ENCODE data around the gene PATL1. TPM values are rescaled to one million over a fixed set of nuclear protein-coding genes. Genes with fewer than 3 reads are reported as not detected.

PATL1 gene
- total RNA-seq, 2 experiments from 2014 or later, result 59.0 to 60.1 TPM

Other genes starting within 250 kb of the PATL1 start
- not detected for gene OR5A2, start 242.6 kb downstream of the PATL1 start, total RNA-seq
- not detected for gene OR5A1, start 232.6 kb downstream of the PATL1 start, total RNA-seq
- not detected for gene OR4D6, start 212.1 kb downstream of the PATL1 start, total RNA-seq
- gene OR4D10, start 195.7 kb downstream of the PATL1 start, total RNA-seq, result not detected
- gene OR4D11, start 165.5 kb downstream of the PATL1 start, total RNA-seq, result not detected
- not detected for gene OR4D9, start 157.5 kb downstream of the PATL1 start, total RNA-seq
- gene OSBP, start 53.3 kb downstream of the PATL1 start, total RNA-seq, result 10 to 100 TPM; 35.0 to 36.4 TPM
- gene OR10V1, start 44.8 kb upstream of the PATL1 start, total RNA-seq, result not detected
- 1 to 10 TPM; 8.8 to 9.4 TPM for gene STX3, start 86.3 kb upstream of the PATL1 start, total RNA-seq
- gene MRPL16, start 141.7 kb upstream of the PATL1 start, total RNA-seq, result 10 to 100 TPM; 96.2 to 96.5 TPM
- gene CBLIF, start 176.5 kb upstream of the PATL1 start, total RNA-seq, result not detected
- gene TCN1, start 197.4 kb upstream of the PATL1 start, total RNA-seq, result not detected
- gene OOSP3, start 209.7 kb upstream of the PATL1 start, total RNA-seq, result not detected